SU-DHL-6 (cell line): ENCODE results near the gene B9D2.

Experiments used
- H2AFZ ChIP-seq: fragments of 200-600 bp; sonication (generic); 2 replicates; pipeline ENCODE4 v1.6.1; 2014; ENCODE audit warnings: low read depth, mild to moderate bottlenecking, moderate library complexity, mixed read lengths, antibody characterized with exemption, low read length; ENCODE audit not compliant: severe bottlenecking
- H3F3A ChIP-seq: fragments of 200-600 bp; shearing (Covaris generic); 2 replicates; pipeline ENCODE4 v1.6.0; 2016; ENCODE audit warnings: antibody characterized with exemption, mild to moderate bottlenecking; ENCODE audit not compliant: insufficient read depth
- H3K27ac ChIP-seq: fragments of 200-600 bp; sonication (generic); 2 replicates; pipeline ENCODE4 v1.5.1; 2016; ENCODE audit warnings: low read depth, mild to moderate bottlenecking, low read length, moderate library complexity, mixed read lengths
- H3K27me3 ChIP-seq: fragments of 200-600 bp; sonication (generic), shearing (Covaris generic); 2 replicates; pipeline ENCODE4 v1.6.0; 2014; ENCODE audit warnings: mild to moderate bottlenecking, low read length
- H3K36me3 ChIP-seq: fragments of 200-600 bp; sonication (generic); 2 replicates; pipeline ENCODE4 v1.6.1; 2014; ENCODE audit warnings: mild to moderate bottlenecking, low read length, mixed read lengths
- H3K4me2 ChIP-seq: fragments of 300-600, 200-600 bp; shearing (Covaris generic), sonication (generic); 2 replicates; pipeline ENCODE4 v1.6.0; 2014; ENCODE audit warnings: low read length, low read depth, mild to moderate bottlenecking; ENCODE audit not compliant: poor library complexity, severe bottlenecking
- H3K4me3 ChIP-seq: fragments of 200-600 bp; sonication (generic); 2 replicates; pipeline ENCODE4 v1.5.1; 2014; ENCODE audit warnings: antibody characterized with exemption, low read length, mild to moderate bottlenecking, mixed read lengths; ENCODE audit not compliant: insufficient read depth, poor library complexity, severe bottlenecking
- H3K79me2 ChIP-seq: fragments of 200-600 bp; sonication (generic); 2 replicates; pipeline ENCODE4 v1.6.1; 2014; ENCODE audit warnings: mild to moderate bottlenecking, low read length, moderate library complexity; ENCODE audit not compliant: insufficient read depth
- H3K9ac ChIP-seq: fragments of 200-600 bp; sonication (generic); 2 replicates; pipeline ENCODE4 v1.7.0; 2014; ENCODE audit warnings: mild to moderate bottlenecking, low read length
- H3K9me2 ChIP-seq: fragments of 200-600 bp; sonication (generic); replicated peaks from 2 replicates; pipeline ENCODE4 v1.6.1; 2014; ENCODE audit warnings: low read length; ENCODE audit not compliant: insufficient read depth
- H3K9me3 ChIP-seq: fragments of 200-600 bp; sonication (generic); 2 replicates; pipeline ENCODE4 v1.6.1; 2014; ENCODE audit warnings: low read length, mixed read lengths; ENCODE audit not compliant: insufficient read depth
- H4K20me1 ChIP-seq: fragments of 200-600 bp; sonication (generic); 2 replicates; pipeline ENCODE4 v1.6.1; 2014; ENCODE audit warnings: low read depth, mild to moderate bottlenecking, antibody characterized with exemption, low read length, moderate library complexity, mixed read lengths
- EZH2phosphoT487 ChIP-seq: fragments of 200-600 bp; sonication (generic), shearing (Covaris generic); conservative IDR thresholded peaks from 2 replicates; pipeline ENCODE4 v1.6.1; 2018; ENCODE audit warnings: mild to moderate bottlenecking, antibody characterized with exemption, low read length, moderate library complexity, mixed read lengths
- TF ChIP-seq, protein P1 (sequence below): fragments of 200-600 bp; sonication (generic); IDR thresholded peaks from one replicate; pipeline ENCODE4 v1.5.1; 2017; ENCODE audit warnings: antibody characterized with exemption, mild to moderate bottlenecking, low read length, moderate library complexity; ENCODE audit not compliant: insufficient read depth, poor library complexity, severe bottlenecking

Gene B9D2

DNA sequence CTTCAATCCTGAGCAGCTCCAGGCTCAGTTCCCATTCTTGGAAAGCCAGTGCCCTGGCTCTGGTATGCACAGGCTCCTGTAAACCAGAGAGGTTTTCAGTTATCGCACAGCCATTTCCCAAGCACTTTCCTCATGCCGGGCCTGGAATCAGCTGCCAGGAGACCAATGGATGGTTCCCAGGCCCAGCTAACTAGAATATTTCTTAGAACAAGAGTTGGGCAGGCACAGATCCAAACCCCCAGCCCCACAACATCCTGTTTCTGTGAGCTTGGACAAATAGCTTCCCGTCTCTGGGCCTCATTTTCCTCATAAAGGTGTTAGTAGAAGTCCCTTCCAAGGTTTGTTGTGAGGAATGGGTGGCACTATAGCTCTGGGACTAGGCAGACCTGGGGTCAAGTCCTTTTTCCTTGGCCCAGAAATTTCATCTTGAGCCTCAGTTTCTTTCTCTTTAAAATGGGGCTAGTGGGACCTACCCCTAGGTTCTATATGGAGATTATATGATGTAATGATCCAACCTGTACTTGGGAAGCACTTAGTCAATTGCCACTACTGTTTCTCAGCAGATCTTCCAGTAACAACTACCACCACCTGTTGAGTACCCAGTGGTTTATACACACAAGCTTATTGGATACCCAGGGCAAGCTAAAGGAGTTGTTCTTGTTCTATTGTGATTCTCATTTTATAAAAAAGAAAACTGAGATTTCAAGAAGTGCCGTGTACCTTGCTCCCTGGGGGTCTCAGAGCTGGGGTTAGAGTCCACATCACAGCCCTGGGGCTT lies 59.1 kb downstream of the B9D2 start:
- no peaks in the 10 kb centered on the region for H3K9me3 ChIP-seq
- H3K79me2 ChIP-seq, result no peaks in the 10 kb centered on the region
- no peak overlapping the region for H3K4me2 ChIP-seq
- no peak overlapping the region for H3K4me3 ChIP-seq
- no peaks in the 10 kb centered on the region for H4K20me1 ChIP-seq
- H3K9me2 ChIP-seq, result no peaks in the 10 kb centered on the region
- H2AFZ ChIP-seq, result no peak overlapping the region
- no peaks in the 10 kb centered on the region for H3K27me3 ChIP-seq
- H3K27ac ChIP-seq, result no peak overlapping the region
- no peak for TF ChIP-seq EZH2phosphoT487
- TF ChIP-seq, protein P1, sequence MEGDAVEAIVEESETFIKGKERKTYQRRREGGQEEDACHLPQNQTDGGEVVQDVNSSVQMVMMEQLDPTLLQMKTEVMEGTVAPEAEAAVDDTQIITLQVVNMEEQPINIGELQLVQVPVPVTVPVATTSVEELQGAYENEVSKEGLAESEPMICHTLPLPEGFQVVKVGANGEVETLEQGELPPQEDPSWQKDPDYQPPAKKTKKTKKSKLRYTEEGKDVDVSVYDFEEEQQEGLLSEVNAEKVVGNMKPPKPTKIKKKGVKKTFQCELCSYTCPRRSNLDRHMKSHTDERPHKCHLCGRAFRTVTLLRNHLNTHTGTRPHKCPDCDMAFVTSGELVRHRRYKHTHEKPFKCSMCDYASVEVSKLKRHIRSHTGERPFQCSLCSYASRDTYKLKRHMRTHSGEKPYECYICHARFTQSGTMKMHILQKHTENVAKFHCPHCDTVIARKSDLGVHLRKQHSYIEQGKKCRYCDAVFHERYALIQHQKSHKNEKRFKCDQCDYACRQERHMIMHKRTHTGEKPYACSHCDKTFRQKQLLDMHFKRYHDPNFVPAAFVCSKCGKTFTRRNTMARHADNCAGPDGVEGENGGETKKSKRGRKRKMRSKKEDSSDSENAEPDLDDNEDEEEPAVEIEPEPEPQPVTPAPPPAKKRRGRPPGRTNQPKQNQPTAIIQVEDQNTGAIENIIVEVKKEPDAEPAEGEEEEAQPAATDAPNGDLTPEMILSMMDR, result no peak
- H3F3A ChIP-seq, result peaks cover 35% of the 10 kb centered on the region
- peaks cover 27% of the 10 kb centered on the region for H3K36me3 ChIP-seq
- no peak overlapping the region for H3K9ac ChIP-seq
